GM08714 (cell line): ENCODE data around the gene HMGB4.

Experiments used
- H3K4me3 ChIP-seq: fragments of 200-500 bp; sonication (Bioruptor generic); 2 replicates; pipeline ENCODE4 v1.5.1; 2014; ENCODE audit warnings: mild to moderate bottlenecking, low read length, inconsistent platforms
- ZNF274 ChIP-seq: IDR thresholded peaks from 2 replicates; pipeline ENCODE4 v1.6.1; 2012; ENCODE audit warnings: mild to moderate bottlenecking, low read depth, low read length

HMGB4 gene

GRCh38 chr1:33863779-33864178 lies at the start of gene HMGB4:
Gene HMGB4 (plus strand): TSS chr1:33864079. CDS start chr1:33864192, 113 bp downstream.
- TF ChIP-seq ZNF274 = no peak
- no peak within 1 kb of the TSS for H3K4me3 ChIP-seq

- no peak overlapping the region for H3K4me3 ChIP-seq
Measured at GRCh38 chr1:33814166-33814565, 49.7 kb upstream of the HMGB4 start.

GRCh38 chr1:33815061-33815460 lies 48.8 kb upstream of the HMGB4 start:
- no peak for TF ChIP-seq ZNF274
- no peak overlapping the region for H3K4me3 ChIP-seq

More at GRCh38 chr1:33814166-33814565, 49.7 kb upstream of the HMGB4 start:
- no peak for TF ChIP-seq ZNF274

GRCh38 chr1:33818071-33818470 lies 45.8 kb upstream of the HMGB4 start:
- no peak overlapping the region for H3K4me3 ChIP-seq
- TF ChIP-seq ZNF274 = no peak

GRCh38 chr1:33819290-33819912 lies 44.5 kb upstream of the HMGB4 start:
- TF ChIP-seq ZNF274 = no peak
- H3K4me3 ChIP-seq = no peak overlapping the region

- no peak for TF ChIP-seq ZNF274
- no peak overlapping the region for H3K4me3 ChIP-seq
Measured at GRCh38 chr1:33819913-33820311, 44.0 kb upstream of the HMGB4 start.

- TF ChIP-seq ZNF274 = no peak
- H3K4me3 ChIP-seq = no peak overlapping the region
Measured at GRCh38 chr1:33820804-33821203, 43.1 kb upstream of the HMGB4 start.

- TF ChIP-seq ZNF274 = no peak
- H3K4me3 ChIP-seq = no peak overlapping the region
Measured at GRCh38 chr1:33821291-33821690, 42.6 kb upstream of the HMGB4 start.

- H3K4me3 ChIP-seq = no peak overlapping the region
- no peak for TF ChIP-seq ZNF274
Measured at GRCh38 chr1:33822396-33822795, 41.5 kb upstream of the HMGB4 start.

GRCh38 chr1:33823401-33823800 lies 40.5 kb upstream of the HMGB4 start:
- TF ChIP-seq ZNF274 = no peak
- H3K4me3 ChIP-seq = no peak overlapping the region

- H3K4me3 ChIP-seq = no peak overlapping the region
- no peak for TF ChIP-seq ZNF274
Measured at GRCh38 chr1:33823830-33824229, 40.0 kb upstream of the HMGB4 start.

GRCh38 chr1:33824321-33824720 lies 39.6 kb upstream of the HMGB4 start:
- TF ChIP-seq ZNF274 = no peak
- H3K4me3 ChIP-seq = no peak overlapping the region

- TF ChIP-seq ZNF274 = no peak
- no peak overlapping the region for H3K4me3 ChIP-seq
Measured at GRCh38 chr1:33824971-33825370, 38.9 kb upstream of the HMGB4 start.

- no peak for TF ChIP-seq ZNF274
- no peak overlapping the region for H3K4me3 ChIP-seq
Measured at GRCh38 chr1:33825506-33825905, 38.4 kb upstream of the HMGB4 start.

- no peak overlapping the region for H3K4me3 ChIP-seq
- TF ChIP-seq ZNF274 = no peak
Measured at GRCh38 chr1:33826311-33826710, 37.6 kb upstream of the HMGB4 start.

- no peak for TF ChIP-seq ZNF274
- H3K4me3 ChIP-seq = no peak overlapping the region
Measured at GRCh38 chr1:33826711-33827110, 37.2 kb upstream of the HMGB4 start.
